Stomach (tissue), 4 donors: ENCODE measurements around the gene WDR70.

Experiments
- CTCF ChIP-seq, 7 experiments: fragments of 450-650 bp in 4 of 7; fragments of 200-600 bp in 3 of 7; sonication (generic) in 3 of 7; IDR thresholded peaks; one replicate each; pipeline ENCODE4 v1.5.1; 2016 to 2019; ENCODE audit warnings: antibody characterized with exemption in 7 of 7, control low read depth in 2 of 7, mild to moderate bottlenecking in 1 of 7
- POLR2A ChIP-seq, 4 donors: fragments of 450-650 bp; IDR thresholded peaks; one replicate each; pipeline ENCODE4 v1.6.1; 2016; ENCODE audit warnings: antibody characterized with exemption in 4 of 4, control low read depth in 2 of 4, mild to moderate bottlenecking in 1 of 4, moderate library complexity in 1 of 4
- POLR2AphosphoS5 ChIP-seq, 3 donors: sonication (generic); formaldehyde crosslinking; IDR thresholded peaks; one replicate each; pipeline ENCODE4 v1.6.1; 2016; ENCODE audit warnings: antibody characterized with exemption in 3 of 3

DNA sequence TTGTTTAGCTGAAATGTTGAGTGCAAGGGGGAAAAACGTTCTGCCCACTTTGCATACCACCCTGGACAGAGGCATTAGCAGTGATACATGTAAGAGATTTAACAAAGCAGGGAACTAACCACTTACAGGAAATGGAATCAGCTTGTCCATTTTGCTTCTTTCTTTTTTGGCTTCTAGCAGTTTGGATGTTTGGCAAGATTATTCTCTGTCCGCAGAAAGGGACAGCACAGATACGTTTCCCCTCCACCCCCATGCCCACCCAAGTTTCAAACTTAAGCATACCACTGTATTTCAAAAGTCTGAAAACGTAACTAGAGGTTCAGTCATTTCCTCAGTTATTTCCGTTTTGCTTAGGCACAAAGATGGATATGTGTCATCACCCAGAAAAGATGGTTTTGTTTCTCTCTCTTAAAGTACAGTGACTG is 342.3 kb downstream of the WDR70 start:
- TF ChIP-seq CTCF (IDR thresholded peaks at IDR 0.05) (no peak), POLR2A (IDR thresholded peaks at IDR 0.05) (no peak), POLR2AphosphoS5 (IDR thresholded peaks at IDR 0.05) (no peak)
